ENCODE results near the gene CR1L.
"Not testable (repeated sequence)": the region's sequence is repeated elsewhere in the genome, so short reads cannot be mapped to it uniquely, and the experiment has no call there.

The CR1L gene

DNA sequence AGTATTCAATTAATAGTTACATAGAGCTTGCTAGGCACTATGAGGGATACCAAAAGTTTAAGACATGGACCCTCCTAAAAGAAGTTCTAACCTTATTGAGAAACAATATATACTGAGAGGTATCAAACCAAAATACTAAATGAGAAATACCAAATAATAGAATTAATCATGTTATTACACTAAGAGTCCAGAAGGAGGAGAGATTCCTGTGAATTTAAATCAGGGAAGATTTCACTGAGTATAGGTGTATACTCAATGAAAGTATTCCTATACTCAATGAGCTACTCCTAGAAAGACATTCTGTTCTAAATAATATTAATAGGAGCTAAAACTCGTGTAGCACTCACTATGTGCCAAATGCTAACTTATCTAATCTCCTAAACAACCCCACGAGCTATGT lies 9.4 kb downstream of the CR1L start:
- H3K36me3 Mint-ChIP-seq (ENCODE audit: low read depth), result no peaks in the 10 kb centered on the region
- DNase-seq, result no peak
- H3K27me3 Mint-ChIP-seq, result peaks cover 13% of the 10 kb centered on the region
- no peaks in the 10 kb centered on the region for H3K9me3 Mint-ChIP-seq
- H3K27ac Mint-ChIP-seq, result no peak overlapping the region
- peaks cover 5% of the 10 kb centered on the region for H3K4me1 Mint-ChIP-seq (ENCODE audit: low read depth)
- H3K4me3 Mint-ChIP-seq, result no peak overlapping the region

DNA sequence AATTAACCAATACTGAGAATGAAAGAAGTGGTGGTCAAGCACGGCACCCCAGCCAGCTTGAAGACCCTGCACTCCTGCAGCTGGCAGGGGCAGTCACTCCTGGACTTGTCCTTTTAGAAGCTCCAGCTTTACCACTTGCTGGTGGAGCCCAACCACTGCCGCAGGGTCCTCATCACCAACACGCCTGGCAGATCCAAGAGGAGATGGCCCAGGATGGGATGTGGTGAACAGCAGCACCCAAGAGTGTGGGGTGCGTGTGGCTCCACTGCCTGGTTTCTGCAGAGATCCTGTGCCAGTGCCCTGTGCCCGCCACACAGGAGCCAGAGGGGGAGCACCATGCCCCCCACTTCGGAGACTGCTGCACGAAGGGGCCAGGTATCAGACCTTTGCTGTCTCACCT lies 13.5 kb downstream of the CR1L start:
- Mint-ChIP-seq H3K4me3 (no peak overlapping the region), H3K27me3 (peaks cover 14% of the 10 kb centered on the region), H3K27ac (no peak overlapping the region), H3K36me3 (ENCODE audit: low read depth) (no peaks in the 10 kb centered on the region), H3K9me3 (no peaks in the 10 kb centered on the region), H3K4me1 (ENCODE audit: low read depth) (no peaks in the 10 kb centered on the region)
- DNase-seq, result no peak

DNA sequence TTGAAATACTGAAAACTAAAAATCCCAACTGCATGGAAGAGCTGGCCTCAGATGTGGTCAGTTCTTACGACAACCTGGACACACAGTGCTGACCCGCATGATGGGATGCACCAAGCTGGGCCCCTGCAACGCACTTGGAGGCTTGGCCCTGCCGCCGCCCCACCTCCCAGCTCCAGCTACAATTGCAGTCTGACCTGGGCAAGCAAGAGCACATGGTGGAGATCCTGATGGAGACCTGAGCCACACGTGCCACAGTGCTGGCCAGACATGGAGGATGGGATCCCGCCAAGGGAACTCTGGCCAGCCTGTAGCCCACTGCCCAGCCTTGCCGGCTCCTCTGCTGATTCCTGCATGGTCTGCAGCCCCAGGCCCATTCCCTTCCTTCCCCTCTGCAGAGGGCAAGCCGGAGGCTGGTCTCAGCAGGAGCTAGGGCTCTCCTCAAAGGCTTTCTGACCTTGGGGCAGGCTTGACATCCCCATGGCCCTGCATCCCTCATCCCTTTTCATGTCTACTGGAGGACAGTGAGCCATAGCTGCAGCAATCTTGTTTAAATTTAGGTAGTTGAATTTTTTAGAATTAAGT lies 14.1 kb downstream of the CR1L start:
- no peak overlapping the region for H3K27ac Mint-ChIP-seq
- H3K4me1 Mint-ChIP-seq (ENCODE audit: low read depth), result no peaks in the 10 kb centered on the region
- DNase-seq, result no peak
- H3K36me3 Mint-ChIP-seq (ENCODE audit: low read depth), result no peaks in the 10 kb centered on the region
- peaks cover 20% of the 10 kb centered on the region for H3K27me3 Mint-ChIP-seq
- H3K9me3 Mint-ChIP-seq, result no peaks in the 10 kb centered on the region
- H3K4me3 Mint-ChIP-seq, result no peak overlapping the region

- Mint-ChIP-seq H3K36me3 (ENCODE audit: low read depth) (no peaks in the 10 kb centered on the region), H3K4me3 (no peak overlapping the region)
- no peak for DNase-seq
These were observed 14.7 kb downstream of the CR1L start for GRCh38 chr1:207659545-207660153.

DNA sequence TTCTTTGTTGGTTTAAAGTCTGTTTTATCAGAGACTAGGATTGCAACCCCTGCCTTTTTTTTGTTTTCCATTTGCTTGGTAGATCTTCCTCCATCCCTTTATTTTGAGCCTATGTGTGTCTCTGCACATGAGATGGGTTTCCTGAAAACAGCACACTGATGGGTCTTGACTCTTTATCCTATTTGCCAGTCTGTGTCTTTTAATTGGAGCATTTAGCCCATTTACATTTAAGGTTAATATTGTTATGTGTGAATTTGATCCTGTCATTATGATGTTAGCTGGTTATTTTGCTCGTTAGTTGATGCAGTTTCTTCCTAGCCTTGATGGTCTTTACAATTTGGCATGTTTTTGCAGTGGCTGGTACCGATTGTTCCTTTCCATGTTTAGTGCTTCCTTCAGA lies 16.5 kb downstream of the CR1L start:
- not testable (repeated sequence) for H3K9me3 Mint-ChIP-seq; H3K27ac Mint-ChIP-seq; H3K36me3 Mint-ChIP-seq (ENCODE audit: low read depth); H3K4me1 Mint-ChIP-seq (ENCODE audit: low read depth); H3K4me3 Mint-ChIP-seq; DNase-seq
- peaks cover 31% of the 10 kb centered on the region for H3K27me3 Mint-ChIP-seq

More at GRCh38 chr1:207659545-207660153, 14.7 kb downstream of the CR1L start:
- H3K4me1 Mint-ChIP-seq (ENCODE audit: low read depth), result no peaks in the 10 kb centered on the region
- no peak overlapping the region for H3K27ac Mint-ChIP-seq
- no peaks in the 10 kb centered on the region for H3K9me3 Mint-ChIP-seq
- peaks cover 21% of the 10 kb centered on the region for H3K27me3 Mint-ChIP-seq

- Mint-ChIP-seq H3K36me3 (ENCODE audit: low read depth) (no peaks in the 10 kb centered on the region), H3K4me3 (no peak overlapping the region), H3K27me3 (peaks cover 71% of the 10 kb centered on the region), H3K9me3 (peaks cover 3% of the 10 kb centered on the region), H3K27ac (no peak overlapping the region), H3K4me1 (ENCODE audit: low read depth) (peaks cover 3% of the 10 kb centered on the region)
- DNase-seq, result no peak
These were observed 21.4 kb downstream of the CR1L start for GRCh38 chr1:207666342-207666741.

GRCh38 chr1:207669528-207670009 lies 24.6 kb downstream of the CR1L start:
- H3K27ac Mint-ChIP-seq, result no peak overlapping the region
- H3K36me3 Mint-ChIP-seq (ENCODE audit: low read depth), result no peaks in the 10 kb centered on the region
- H3K27me3 Mint-ChIP-seq, result peaks cover 73% of the 10 kb centered on the region
- no peak for DNase-seq
- H3K4me3 Mint-ChIP-seq, result no peak overlapping the region
- peaks cover 3% of the 10 kb centered on the region for H3K9me3 Mint-ChIP-seq
- H3K4me1 Mint-ChIP-seq (ENCODE audit: low read depth), result peaks cover 3% of the 10 kb centered on the region

DNA sequence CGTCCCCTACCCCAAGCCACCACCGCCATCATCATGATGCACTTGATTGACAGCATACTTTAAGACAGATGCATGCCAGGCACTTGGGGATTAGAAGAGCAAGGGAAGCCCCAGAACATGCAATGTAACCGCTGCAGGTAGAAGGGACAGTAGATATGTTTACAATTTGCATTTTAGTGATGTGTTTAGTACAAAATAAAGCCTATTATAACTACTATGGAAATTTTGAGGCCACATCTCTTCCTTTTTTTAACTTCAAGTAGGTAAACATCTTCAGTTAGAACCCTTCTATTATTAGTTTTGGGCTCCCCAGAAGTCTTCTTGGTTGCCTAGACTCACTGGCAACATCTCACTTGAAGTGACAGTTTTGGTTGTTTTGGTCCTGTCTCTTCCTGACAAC lies 25.3 kb downstream of the CR1L start:
- peaks cover 3% of the 10 kb centered on the region for H3K4me1 Mint-ChIP-seq (ENCODE audit: low read depth)
- peaks cover 3% of the 10 kb centered on the region for H3K9me3 Mint-ChIP-seq
- no peak for DNase-seq
- H3K4me3 Mint-ChIP-seq, result no peak overlapping the region
- H3K36me3 Mint-ChIP-seq (ENCODE audit: low read depth), result no peaks in the 10 kb centered on the region
- no peak overlapping the region for H3K27ac Mint-ChIP-seq
- H3K27me3 Mint-ChIP-seq, result peaks cover 76% of the 10 kb centered on the region

DNA sequence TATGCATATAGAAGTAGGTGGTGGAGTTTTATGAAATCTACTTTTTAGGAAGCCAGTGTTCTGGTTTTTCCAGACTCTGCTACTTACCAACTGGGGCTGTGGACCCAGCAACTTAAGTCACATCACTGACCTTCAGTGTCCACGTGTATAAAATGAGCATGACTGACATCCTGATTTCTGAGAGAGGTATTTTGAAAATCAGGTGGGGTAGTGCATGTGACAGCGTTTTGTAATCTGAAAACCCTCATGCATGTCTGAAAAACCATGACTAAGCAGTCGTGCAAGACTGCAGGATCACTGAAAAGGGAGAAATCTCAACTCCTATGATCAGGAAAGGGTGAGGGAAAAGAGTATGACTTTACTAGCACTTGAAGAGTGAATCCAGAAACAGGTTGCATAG lies 26.1 kb downstream of the CR1L start:
- Mint-ChIP-seq H3K27ac (no peak overlapping the region), H3K4me1 (ENCODE audit: low read depth) (peaks cover 3% of the 10 kb centered on the region), H3K4me3 (no peak overlapping the region), H3K9me3 (peaks cover 3% of the 10 kb centered on the region), H3K27me3 (peaks cover 74% of the 10 kb centered on the region), H3K36me3 (ENCODE audit: low read depth) (no peaks in the 10 kb centered on the region)
- no peak for DNase-seq

- no peaks in the 10 kb centered on the region for H3K36me3 Mint-ChIP-seq (ENCODE audit: low read depth)
- H3K9me3 Mint-ChIP-seq, result no peaks in the 10 kb centered on the region
- H3K27ac Mint-ChIP-seq, result no peak overlapping the region
- no peak for DNase-seq
- peaks cover 63% of the 10 kb centered on the region for H3K27me3 Mint-ChIP-seq
- H3K4me3 Mint-ChIP-seq, result no peak overlapping the region
- peaks cover 3% of the 10 kb centered on the region for H3K4me1 Mint-ChIP-seq (ENCODE audit: low read depth)
These were observed 27.7 kb downstream of the CR1L start for GRCh38 chr1:207672522-207673130.

DNA sequence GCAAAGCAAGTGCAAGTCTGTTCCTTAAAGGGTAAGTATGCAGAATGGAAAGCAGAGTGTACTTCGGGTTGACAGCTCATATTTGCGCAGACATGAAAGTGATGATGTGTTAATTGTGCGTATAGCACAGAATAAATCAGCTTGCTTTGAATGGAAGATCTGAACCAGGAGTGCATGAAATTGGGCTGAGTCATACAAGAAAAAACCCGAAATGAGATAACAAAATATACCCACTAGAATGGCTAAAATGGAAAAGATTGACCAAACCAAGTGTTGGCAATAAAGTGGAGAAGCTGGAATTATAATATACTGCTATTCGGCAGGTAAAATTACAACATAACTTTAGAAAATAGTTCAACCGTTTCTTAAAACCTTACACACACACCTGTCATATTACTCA lies 28.5 kb downstream of the CR1L start:
- Mint-ChIP-seq H3K4me3 (no peak overlapping the region), H3K4me1 (ENCODE audit: low read depth) (peaks cover 3% of the 10 kb centered on the region), H3K9me3 (no peaks in the 10 kb centered on the region), H3K36me3 (ENCODE audit: low read depth) (no peaks in the 10 kb centered on the region), H3K27me3 (peaks cover 58% of the 10 kb centered on the region), H3K27ac (no peak overlapping the region)
- DNase-seq, result no peak

GRCh38 chr1:207676153-207676552 lies 31.2 kb downstream of the CR1L start:
- Mint-ChIP-seq H3K36me3 (ENCODE audit: low read depth) (no peaks in the 10 kb centered on the region), H3K27ac (no peak overlapping the region), H3K27me3 (peaks cover 37% of the 10 kb centered on the region), H3K4me1 (ENCODE audit: low read depth) (no peaks in the 10 kb centered on the region), H3K4me3 (no peak overlapping the region), H3K9me3 (no peaks in the 10 kb centered on the region)
- no peak for DNase-seq

- not testable (repeated sequence) for H3K4me1 Mint-ChIP-seq (ENCODE audit: low read depth); H3K9me3 Mint-ChIP-seq; H3K36me3 Mint-ChIP-seq (ENCODE audit: low read depth); DNase-seq; H3K4me3 Mint-ChIP-seq; H3K27ac Mint-ChIP-seq
- H3K27me3 Mint-ChIP-seq, result peaks cover 14% of the 10 kb centered on the region
These were observed 35.9 kb downstream of the CR1L start for GRCh38 chr1:207680590-207681388.

DNA sequence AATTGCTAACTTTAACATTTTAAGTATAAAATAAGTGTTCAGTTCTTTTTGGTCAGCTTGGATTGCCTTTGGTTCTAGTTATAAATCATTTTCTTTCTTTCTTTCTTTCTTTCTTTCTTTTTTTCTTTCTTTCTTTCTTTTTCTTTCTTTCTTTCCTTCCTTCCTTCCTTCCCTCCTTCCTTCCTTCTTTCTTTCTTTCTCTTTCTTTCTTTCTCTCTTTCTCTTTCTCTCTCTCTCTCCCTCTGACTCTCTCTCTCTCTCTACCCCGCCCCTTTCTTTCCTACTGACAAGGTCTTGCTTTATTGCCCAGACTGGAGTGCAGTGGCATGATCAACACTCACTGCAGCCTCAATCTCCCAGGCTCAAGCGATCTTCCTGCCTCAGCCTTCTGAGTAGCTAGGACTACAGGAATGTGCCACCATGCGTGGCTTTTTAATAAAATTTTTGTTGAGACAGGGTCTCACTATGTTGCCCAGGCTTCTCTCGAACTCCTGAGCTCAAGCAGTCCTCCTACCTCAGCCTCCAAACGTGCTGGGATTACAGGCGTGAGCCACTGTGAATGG lies 38.0 kb downstream of the CR1L start:
- not testable (repeated sequence) for H3K27ac Mint-ChIP-seq; H3K9me3 Mint-ChIP-seq; H3K4me3 Mint-ChIP-seq; H3K36me3 Mint-ChIP-seq (ENCODE audit: low read depth); H3K27me3 Mint-ChIP-seq; DNase-seq; H3K4me1 Mint-ChIP-seq (ENCODE audit: low read depth)
